Measurements from ENCODE around the gene LAMA4.
"Not testable (repeated sequence)": the region's sequence is repeated elsewhere in the genome, so short reads cannot be mapped to it uniquely, and the experiment has no call there.

LAMA4 gene

GRCh38 chr6:112209131-112209530 is 45.2 kb downstream of the LAMA4 start:
- DNase-seq (ENCODE audit: low read depth): no peak

- no peak for DNase-seq (ENCODE audit: low read depth)
Measured at GRCh38 chr6:112207776-112208175, 46.6 kb downstream of the LAMA4 start.

GRCh38 chr6:112207131-112207530 is 47.2 kb downstream of the LAMA4 start:
- no peak for DNase-seq (ENCODE audit: low read depth)

- no peak for DNase-seq (ENCODE audit: low read depth)
Measured at GRCh38 chr6:112206110-112206458, 48.3 kb downstream of the LAMA4 start.

- no peak for DNase-seq (ENCODE audit: low read depth)
Measured at GRCh38 chr6:112205427-112206109, 48.8 kb downstream of the LAMA4 start.

GRCh38 chr6:112204350-112204706 is 50.0 kb downstream of the LAMA4 start:
- DNase-seq (ENCODE audit: low read depth): no peak

GRCh38 chr6:112203577-112204349 is 50.6 kb downstream of the LAMA4 start:
- no peak for DNase-seq (ENCODE audit: low read depth)

- no peak for DNase-seq (ENCODE audit: low read depth)
Measured at GRCh38 chr6:112202639-112203341, 51.6 kb downstream of the LAMA4 start.

GRCh38 chr6:112200185-112200914 is 54.0 kb downstream of the LAMA4 start:
- not testable (repeated sequence) for DNase-seq (ENCODE audit: low read depth)

GRCh38 chr6:112199001-112199403 is 55.4 kb downstream of the LAMA4 start:
- DNase-seq (ENCODE audit: low read depth): no peak

- no peak for DNase-seq (ENCODE audit: low read depth)
Measured at GRCh38 chr6:112198582-112198981, 55.8 kb downstream of the LAMA4 start.

GRCh38 chr6:112197636-112198035 is 56.7 kb downstream of the LAMA4 start:
- DNase-seq (ENCODE audit: low read depth): no peak

GRCh38 chr6:112196306-112196705 is 58.1 kb downstream of the LAMA4 start:
- no peak for DNase-seq (ENCODE audit: low read depth)

GRCh38 chr6:112195166-112195565 is 59.2 kb downstream of the LAMA4 start:
- DNase-seq (ENCODE audit: low read depth): no peak

GRCh38 chr6:112194511-112194910 is 59.9 kb downstream of the LAMA4 start:
- no peak for DNase-seq (ENCODE audit: low read depth)

- no peak for DNase-seq (ENCODE audit: low read depth)
Measured at GRCh38 chr6:112193535-112194051, 60.8 kb downstream of the LAMA4 start.

- DNase-seq (ENCODE audit: low read depth): no peak
Measured at GRCh38 chr6:112193117-112193516, 61.2 kb downstream of the LAMA4 start.

GRCh38 chr6:112191509-112192020 is 62.8 kb downstream of the LAMA4 start:
- no peak for DNase-seq (ENCODE audit: low read depth)

- DNase-seq (ENCODE audit: low read depth): no peak
Measured at GRCh38 chr6:112190164-112190563, 64.2 kb downstream of the LAMA4 start.

GRCh38 chr6:112189494-112189893 is 64.9 kb downstream of the LAMA4 start:
- no peak for DNase-seq (ENCODE audit: low read depth)

GRCh38 chr6:112188906-112189305 is 65.5 kb downstream of the LAMA4 start:
- no peak for DNase-seq (ENCODE audit: low read depth)

- DNase-seq (ENCODE audit: low read depth): no peak
Measured at GRCh38 chr6:112187736-112188135, 66.6 kb downstream of the LAMA4 start.
